ENCODE measurements around the gene FAT1. TPM values are rescaled to one million over a fixed set of nuclear protein-coding genes. Genes with fewer than 3 reads are reported as not detected.
A peak's percentile ranks its signal among the peaks of the same experiment; 100 is the strongest.

FAT1 gene
- total and polyA plus RNA-seq, 3 donors from 2014 or later: 51.5 to 157 (median 118) TPM

- DNase-seq: no peak
- WGBS, 2 donors: 48 to 50% methylated on average over 4 of the region's 4 CpGs
- Histone ChIP-seq H3K36me3 (ENCODE audit: low read depth, missing control alignments) (no peaks in the 10 kb centered on the region), H3K27me3 (no peaks in the 10 kb centered on the region), H3K4me3 (no peak overlapping the region), H3K4me1 (peaks cover 41% of the 10 kb centered on the region), H3K9me3 (no peaks in the 10 kb centered on the region), H3K27ac (no peak overlapping the region)
- intact Hi-C loops (cut with DNase I; ENCODE audit: low total_unique reads): no loop called here
- TF ChIP-seq CTCF (IDR thresholded peaks at IDR 0.05): no peak
- no peak for TF ChIP-seq POLR2A (IDR thresholded peaks at IDR 0.05)
Observed at GRCh38 chr4:186704057-186704456, 19.6 kb downstream of the FAT1 start.

- H3K27ac ChIP-seq: peak overlapping the region in 1 of 2 donors; percentile 88
- H3K4me3 ChIP-seq: no peak overlapping the region
- H3K27me3 ChIP-seq: no peaks in the 10 kb centered on the region
- no peak for TF ChIP-seq CTCF (IDR thresholded peaks at IDR 0.05)
- TF ChIP-seq POLR2A (IDR thresholded peaks at IDR 0.05): no peak
- peaks cover 41% of the 10 kb centered on the region for H3K4me1 ChIP-seq
- no peak for DNase-seq
- WGBS, 2 donors: 81 to 84% methylated on average over 8 of the region's 8 CpGs
- intact Hi-C loops (cut with DNase I; ENCODE audit: low total_unique reads): no loop called here
- no peaks in the 10 kb centered on the region for H3K36me3 ChIP-seq (ENCODE audit: low read depth, missing control alignments)
- H3K9me3 ChIP-seq: no peaks in the 10 kb centered on the region
Observed at GRCh38 chr4:186703510-186703909, 20.1 kb downstream of the FAT1 start.

- WGBS, 2 donors: 75 to 76% methylated on average over 10 of the region's 10 CpGs
- Histone ChIP-seq H3K36me3 (ENCODE audit: low read depth, missing control alignments) (no peaks in the 10 kb centered on the region), H3K27me3 (no peaks in the 10 kb centered on the region), H3K9me3 (no peaks in the 10 kb centered on the region), H3K4me3 (no peak overlapping the region), H3K4me1 (peaks cover 41% of the 10 kb centered on the region), H3K27ac (peak overlapping the region; percentile 81 to 88)
- DNase-seq: no peak
- no peak for TF ChIP-seq CTCF (IDR thresholded peaks at IDR 0.05)
- no peak for TF ChIP-seq POLR2A (IDR thresholded peaks at IDR 0.05)
- intact Hi-C loops (cut with DNase I; ENCODE audit: low total_unique reads): no loop called here
Observed at GRCh38 chr4:186702940-186703339, 20.7 kb downstream of the FAT1 start.

DNA sequence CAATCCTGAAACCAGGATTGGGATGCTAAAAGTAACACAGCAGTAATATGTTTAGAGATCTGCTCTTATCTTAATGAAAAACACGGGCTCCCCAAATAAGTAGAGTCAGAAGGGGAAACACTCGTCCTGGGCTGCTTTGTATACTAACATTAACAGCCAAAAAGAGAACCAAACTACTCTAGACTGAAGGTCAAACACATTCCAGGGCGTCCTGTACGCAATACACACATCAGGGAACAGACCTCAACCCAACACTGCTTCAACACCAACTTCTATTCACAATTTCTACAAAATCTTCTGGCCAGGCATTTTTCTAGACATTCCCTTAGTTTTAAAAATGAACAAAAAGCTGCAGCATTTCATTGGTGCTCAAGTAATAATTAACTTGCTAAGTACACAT is 21.4 kb downstream of the FAT1 start:
- intact Hi-C loops (cut with DNase I; ENCODE audit: low total_unique reads): no loop called here
- no peak for DNase-seq
- H3K9me3 ChIP-seq: no peaks in the 10 kb centered on the region
- H3K4me3 ChIP-seq: no peak overlapping the region
- no peaks in the 10 kb centered on the region for H3K27me3 ChIP-seq
- 39 to 45% methylated on average over 4 of the region's 4 CpGs for WGBS, 2 donors
- H3K27ac ChIP-seq: peak overlapping the region; percentile 81 to 88
- TF ChIP-seq CTCF (IDR thresholded peaks at IDR 0.05) (no peak), POLR2A (IDR thresholded peaks at IDR 0.05) (no peak)
- peaks cover 41% of the 10 kb centered on the region for H3K4me1 ChIP-seq
- no peaks in the 10 kb centered on the region for H3K36me3 ChIP-seq (ENCODE audit: low read depth, missing control alignments)

DNA sequence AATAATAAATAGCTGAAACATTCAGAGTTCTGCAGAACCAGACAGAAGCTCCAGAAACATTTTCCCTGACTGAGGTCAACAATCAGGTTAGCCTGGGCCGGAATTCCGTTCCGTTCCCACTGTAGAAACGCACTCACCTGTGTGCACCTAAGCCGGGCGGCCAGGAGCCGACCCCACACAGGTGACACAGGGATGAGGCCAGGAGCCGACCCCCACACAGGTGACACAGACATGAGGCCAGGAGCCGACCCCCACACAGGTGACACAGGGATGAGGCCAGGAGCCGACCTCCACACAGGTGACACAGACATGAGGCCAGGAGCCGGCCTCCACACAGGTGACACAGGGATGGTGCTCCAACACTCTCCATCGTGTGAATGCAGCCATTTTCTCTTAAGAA is 21.9 kb downstream of the FAT1 start:
- H3K36me3 ChIP-seq (ENCODE audit: low read depth, missing control alignments): no peaks in the 10 kb centered on the region
- DNase-seq: no peak
- intact Hi-C loops (cut with DNase I; ENCODE audit: low total_unique reads): no loop called here
- peaks cover 41% of the 10 kb centered on the region for H3K4me1 ChIP-seq
- no peaks in the 10 kb centered on the region for H3K9me3 ChIP-seq
- no peaks in the 10 kb centered on the region for H3K27me3 ChIP-seq
- 41 to 67% methylated on average over 10 to 12 of the region's 12 CpGs for WGBS, 2 donors
- peak overlapping the region; percentile 81 to 88 for H3K27ac ChIP-seq
- TF ChIP-seq POLR2A (IDR thresholded peaks at IDR 0.05): no peak
- TF ChIP-seq CTCF (IDR thresholded peaks at IDR 0.05): no peak
- H3K4me3 ChIP-seq: peak overlapping the region in 1 of 2 donors; percentile 25

Measured in testis (tissue), 3 donors.